WERI-Rb-1 (cell line): ENCODE measurements around the gene ATP10A.
A peak's percentile ranks its signal among the peaks of the same experiment; 100 is the strongest.

Source experiments
- DNase-seq: peaks from one replicate; pipeline ENCODE4 v3.0.0-alpha.2; 2020
- H3K27ac ChIP-seq: fragments of 250-450 bp; sonication (Bioruptor Pico); 2 replicates; pipeline ENCODE4 v1.5.1; 2020; ENCODE audit warnings: mild to moderate bottlenecking, moderate library complexity
- H3K27me3 ChIP-seq: fragments of 250-450 bp; sonication (Bioruptor Pico); 2 replicates; pipeline ENCODE4 v1.5.1; 2021; ENCODE audit warnings: mild to moderate bottlenecking, low read depth, moderate library complexity; ENCODE audit not compliant: insufficient read depth, severe bottlenecking
- H3K36me3 ChIP-seq: fragments of 250-450 bp; sonication (Bioruptor Pico); 2 replicates; pipeline ENCODE4 v1.5.1; 2020; ENCODE audit warnings: mild to moderate bottlenecking, moderate library complexity
- H3K4me3 ChIP-seq: 2 replicates; pipeline ENCODE4 v1.5.1; 2011; ENCODE audit warnings: low read depth, mild to moderate bottlenecking, control low read depth, low read length
- H3K9me3 ChIP-seq: fragments of 250-450 bp; sonication (Bioruptor Pico); 2 replicates; pipeline ENCODE4 v1.5.1; 2021; ENCODE audit warnings: mild to moderate bottlenecking, moderate library complexity; ENCODE audit not compliant: severe bottlenecking
- TF ChIP-seq, protein P1 (sequence below): IDR thresholded peaks from 2 replicates; pipeline ENCODE4 v1.5.1; 2011; ENCODE audit warnings: low read depth, mild to moderate bottlenecking, control low read depth, inconsistent platforms, low read length

Gene ATP10A

DNA sequence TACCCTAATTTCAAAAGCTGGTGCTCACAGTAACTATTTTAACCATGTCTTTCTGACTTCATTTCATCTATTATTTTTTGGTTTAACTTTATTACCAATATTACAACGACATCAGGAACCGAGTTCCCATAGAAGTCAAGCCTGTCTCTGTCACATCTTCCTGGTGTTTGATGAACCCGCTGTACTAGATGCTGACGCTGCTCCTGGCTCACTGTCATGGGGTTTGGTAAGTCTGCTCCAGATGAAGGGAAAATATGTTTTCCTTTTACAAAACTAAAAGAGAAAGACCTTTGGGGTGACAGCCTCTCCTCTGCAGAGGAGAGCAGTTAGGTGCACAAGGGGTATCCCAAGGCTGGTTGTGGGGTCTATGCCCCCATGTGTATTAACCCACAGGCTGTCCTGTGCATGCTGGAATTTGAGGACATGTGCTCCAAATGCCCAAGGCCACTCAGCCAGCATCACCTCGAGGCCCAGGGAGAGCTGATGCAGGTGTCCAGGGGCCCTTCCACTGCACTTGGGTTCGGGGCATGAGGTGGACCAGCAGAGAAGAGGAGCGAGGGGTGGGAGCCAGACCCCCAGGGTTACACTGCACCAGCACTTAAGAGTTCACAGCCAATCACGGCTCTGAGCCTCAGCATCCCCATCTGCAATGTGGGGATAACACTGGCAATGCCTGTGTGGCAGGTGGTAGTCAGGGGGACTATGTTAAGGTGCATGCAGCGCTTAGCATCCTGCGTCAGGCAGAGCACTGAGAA lies 62.2 kb downstream of the ATP10A start:
- Histone ChIP-seq H3K27ac (no peak overlapping the region), H3K36me3 (no peaks in the 10 kb centered on the region), H3K4me3 (no peak overlapping the region), H3K9me3 (no peaks in the 10 kb centered on the region), H3K27me3 (no peaks in the 10 kb centered on the region)
- TF ChIP-seq, protein P1, sequence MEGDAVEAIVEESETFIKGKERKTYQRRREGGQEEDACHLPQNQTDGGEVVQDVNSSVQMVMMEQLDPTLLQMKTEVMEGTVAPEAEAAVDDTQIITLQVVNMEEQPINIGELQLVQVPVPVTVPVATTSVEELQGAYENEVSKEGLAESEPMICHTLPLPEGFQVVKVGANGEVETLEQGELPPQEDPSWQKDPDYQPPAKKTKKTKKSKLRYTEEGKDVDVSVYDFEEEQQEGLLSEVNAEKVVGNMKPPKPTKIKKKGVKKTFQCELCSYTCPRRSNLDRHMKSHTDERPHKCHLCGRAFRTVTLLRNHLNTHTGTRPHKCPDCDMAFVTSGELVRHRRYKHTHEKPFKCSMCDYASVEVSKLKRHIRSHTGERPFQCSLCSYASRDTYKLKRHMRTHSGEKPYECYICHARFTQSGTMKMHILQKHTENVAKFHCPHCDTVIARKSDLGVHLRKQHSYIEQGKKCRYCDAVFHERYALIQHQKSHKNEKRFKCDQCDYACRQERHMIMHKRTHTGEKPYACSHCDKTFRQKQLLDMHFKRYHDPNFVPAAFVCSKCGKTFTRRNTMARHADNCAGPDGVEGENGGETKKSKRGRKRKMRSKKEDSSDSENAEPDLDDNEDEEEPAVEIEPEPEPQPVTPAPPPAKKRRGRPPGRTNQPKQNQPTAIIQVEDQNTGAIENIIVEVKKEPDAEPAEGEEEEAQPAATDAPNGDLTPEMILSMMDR, result no peak
- DNase-seq, result no peak

DNA sequence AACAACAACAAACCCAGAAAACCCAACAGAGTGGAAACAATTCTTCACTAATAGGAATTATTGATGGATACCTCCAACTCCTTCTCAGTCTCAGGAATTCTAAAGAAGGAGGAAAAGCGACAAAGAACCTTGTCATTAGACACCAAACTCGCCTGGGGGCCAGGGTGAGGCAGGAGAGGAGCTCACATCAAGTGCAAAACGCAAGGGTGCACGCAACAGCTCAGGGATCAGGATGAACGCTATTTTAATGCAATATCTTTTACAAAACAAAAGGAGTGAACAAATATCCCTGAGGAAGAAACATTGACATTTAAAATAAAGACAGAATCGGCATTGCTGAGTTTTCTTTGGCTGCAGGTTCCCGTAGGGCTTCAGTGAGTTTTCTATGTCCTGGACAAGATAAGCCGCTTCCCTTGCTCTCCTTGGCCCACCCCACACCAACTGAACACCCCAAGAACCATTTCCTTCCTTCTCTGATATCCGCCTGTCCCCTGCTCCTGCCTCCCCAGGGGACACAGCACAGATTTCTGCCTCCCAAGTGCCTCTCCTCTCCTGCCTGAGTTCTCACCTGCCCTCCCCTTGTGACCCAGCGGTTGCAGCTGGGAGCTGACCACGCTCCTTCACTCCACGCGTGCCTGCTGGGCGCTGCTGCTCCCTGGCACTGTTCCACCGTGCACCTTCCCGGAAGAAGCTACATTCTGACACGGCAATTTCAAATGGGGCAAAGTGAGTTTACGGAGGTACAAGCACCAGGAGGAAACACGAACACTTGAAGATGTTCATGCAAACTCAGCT lies 63.0 kb downstream of the ATP10A start:
- TF ChIP-seq, protein P1, result no peak
- no peaks in the 10 kb centered on the region for H3K36me3 ChIP-seq
- DNase-seq, result no peak
- no peak overlapping the region for H3K4me3 ChIP-seq
- no peak overlapping the region for H3K27ac ChIP-seq
- H3K9me3 ChIP-seq, result no peaks in the 10 kb centered on the region
- no peaks in the 10 kb centered on the region for H3K27me3 ChIP-seq

DNA sequence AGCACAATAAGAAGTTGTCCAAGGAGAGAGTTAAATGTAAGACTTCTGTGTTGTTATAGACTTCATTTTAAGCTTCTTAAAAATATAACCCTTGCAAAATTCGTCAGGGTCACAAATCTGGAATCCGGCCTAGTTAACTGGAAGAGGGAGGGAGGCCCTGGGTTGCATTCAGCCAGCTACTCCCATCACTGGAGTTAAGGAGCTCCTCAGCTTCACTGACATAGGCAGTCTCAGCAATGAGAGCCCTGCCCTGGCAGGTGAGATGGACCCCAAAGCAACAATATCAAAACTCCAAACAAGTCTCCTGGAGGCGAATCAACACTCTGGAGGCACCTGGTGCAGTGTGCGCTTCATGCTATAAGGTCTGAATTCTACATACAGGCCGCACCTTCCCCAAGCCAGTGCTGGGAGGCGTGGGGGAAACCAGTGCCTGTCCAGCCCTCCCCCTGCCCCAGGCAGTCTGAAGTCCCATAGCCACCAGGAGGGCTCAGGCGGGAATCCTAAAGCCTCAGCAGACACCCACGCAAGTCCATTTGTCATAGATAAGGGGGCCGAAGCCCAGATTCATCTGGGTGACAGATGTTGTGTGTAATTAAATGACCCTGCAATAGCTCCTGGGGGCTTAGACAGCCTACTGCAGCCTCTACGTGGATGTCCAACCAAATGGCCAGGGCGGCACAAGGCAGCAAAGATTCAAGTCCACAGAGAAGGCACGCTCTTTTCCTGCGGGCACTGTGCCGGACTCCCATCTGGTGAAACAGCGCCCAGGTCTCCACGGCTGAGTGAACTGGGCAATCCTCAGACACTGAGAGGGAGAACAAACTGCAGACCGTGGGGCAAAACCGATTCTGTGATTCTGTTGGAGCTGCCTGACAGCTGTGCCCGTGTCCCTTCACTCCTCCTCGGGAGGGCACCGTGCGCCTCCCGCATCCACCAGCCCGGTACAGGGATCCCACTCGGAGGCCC lies 64.9 kb downstream of the ATP10A start:
- Histone ChIP-seq H3K27ac (peak overlapping the region; percentile 34), H3K36me3 (no peaks in the 10 kb centered on the region), H3K4me3 (no peak overlapping the region), H3K9me3 (no peaks in the 10 kb centered on the region), H3K27me3 (no peaks in the 10 kb centered on the region)
- DNase-seq, result peak; percentile 71
- TF ChIP-seq, protein P1, result no peak

DNA sequence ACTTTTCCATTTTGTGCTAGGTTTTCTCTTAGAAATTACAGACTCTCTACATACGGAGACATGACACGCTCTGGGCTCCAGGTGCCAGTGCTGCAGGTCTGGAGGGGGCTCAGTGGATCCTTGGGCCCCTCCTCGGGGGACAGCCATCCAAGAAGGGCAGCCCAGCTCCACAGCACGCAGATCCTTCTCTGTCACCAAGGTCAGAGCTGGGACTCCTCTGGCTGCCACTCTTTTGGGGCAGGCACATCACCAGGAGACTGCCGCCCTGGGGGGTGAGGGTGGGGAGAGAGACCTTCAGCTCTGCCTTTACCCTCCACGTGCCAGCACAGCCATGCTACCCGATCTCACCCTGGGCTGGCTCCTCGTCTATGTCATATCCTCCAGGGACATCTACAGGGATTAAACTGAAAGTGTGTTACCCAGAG lies 65.6 kb downstream of the ATP10A start:
- no peaks in the 10 kb centered on the region for H3K27me3 ChIP-seq
- peak overlapping the region; percentile 27 for H3K27ac ChIP-seq
- peak; percentile 18 for DNase-seq
- TF ChIP-seq, protein P1, result no peak
- H3K9me3 ChIP-seq, result no peaks in the 10 kb centered on the region
- H3K4me3 ChIP-seq, result no peak overlapping the region
- no peaks in the 10 kb centered on the region for H3K36me3 ChIP-seq

DNA sequence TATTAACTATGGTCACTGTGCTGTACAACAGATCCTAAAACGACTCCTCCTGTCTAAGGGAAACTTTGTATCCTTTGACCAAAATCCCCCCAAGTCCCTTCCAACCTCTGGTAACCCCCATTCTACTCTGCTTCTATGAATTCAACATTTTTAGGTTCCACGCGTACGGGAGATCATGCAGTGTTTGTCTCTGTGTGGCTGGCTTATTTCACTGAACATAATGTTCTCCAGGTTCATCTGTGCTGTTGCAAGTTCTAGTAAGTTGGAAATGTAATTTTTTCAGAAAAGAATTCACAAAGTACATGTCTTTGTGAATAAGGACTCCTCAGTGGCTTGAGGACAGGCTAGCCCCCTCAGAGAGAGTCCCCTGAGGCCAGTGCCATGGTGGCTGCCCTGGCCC lies 66.1 kb downstream of the ATP10A start:
- TF ChIP-seq, protein P1, result no peak
- Histone ChIP-seq H3K27me3 (no peaks in the 10 kb centered on the region), H3K27ac (no peak overlapping the region), H3K4me3 (no peak overlapping the region), H3K36me3 (no peaks in the 10 kb centered on the region), H3K9me3 (no peaks in the 10 kb centered on the region)
- no peak for DNase-seq
